CD4-positive, alpha-beta memory T cell (primary cell): ENCODE data around the gene ASB14. TPM values are rescaled to one million over a fixed set of nuclear protein-coding genes. Genes with fewer than 3 reads are reported as not detected.

Experiments
- CTCF ChIA-PET: fragments of 350-600 bp; sonication (Branson Sonifier 250); formaldehyde crosslinking; loops from one replicate; lab custom pipeline; 2021; ENCODE audit warnings: inconsistent platforms; ENCODE audit not compliant: partially characterized antibody; lab: Charles Lee
- POLR2A ChIA-PET: fragments of 350-600 bp; sonication (Branson Sonifier 250); formaldehyde crosslinking; loops from one replicate; lab custom pipeline; 2021; ENCODE audit not compliant: partially characterized antibody; lab: Charles Lee
- DNase-seq, 5 donors: peaks; one replicate each; pipeline versions ENCODE4 v3.0.0 to v3.0.0-alpha.2; 2020 to 2022; ENCODE audit warnings: mixed read lengths in 1 of 5
- H3K27ac ChIP-seq: one replicate; pipeline ENCODE4 v1.7.0; 2013; ENCODE audit warnings: low read depth, low read length
- H3K27me3 ChIP-seq: 2 replicates; pipeline ENCODE4 v1.7.0; 2013; ENCODE audit warnings: mild to moderate bottlenecking, low read length, moderate library complexity; ENCODE audit not compliant: insufficient read depth
- H3K36me3 ChIP-seq: 2 replicates; pipeline ENCODE4 v1.7.0; 2013; ENCODE audit warnings: mild to moderate bottlenecking, low read length, moderate library complexity; ENCODE audit not compliant: insufficient read depth
- H3K4me1 ChIP-seq: 2 replicates; pipeline ENCODE4 v1.7.0; 2013; ENCODE audit warnings: mild to moderate bottlenecking, low read length, moderate library complexity; ENCODE audit not compliant: insufficient read depth
- H3K4me3 ChIP-seq, 2 donors: one replicate each; pipeline ENCODE4 v1.7.0; 2013; ENCODE audit warnings: low read length in 2 of 2, mild to moderate bottlenecking in 1 of 2
- H3K9me3 ChIP-seq, 2 donors: one replicate each; pipeline ENCODE4 v1.7.0; 2013; ENCODE audit warnings: low read length in 2 of 2, control low read depth in 1 of 2; ENCODE audit not compliant: control insufficient read depth in 1 of 2
- H3K27ac Mint-ChIP-seq, 7 donors: one replicate each; pipeline ENCODE4 v1.8.0; 2020 to 2021; ENCODE audit warnings: mixed read lengths in 7 of 7, mild to moderate bottlenecking in 6 of 7, inconsistent platforms in 3 of 7, moderate library complexity in 3 of 7
- H3K27me3 Mint-ChIP-seq, 2 donors: one replicate each; pipeline ENCODE4 v1.8.0; 2020 to 2021; ENCODE audit warnings: mixed read lengths in 2 of 2
- H3K36me3 Mint-ChIP-seq, 2 donors: one replicate each; pipeline ENCODE4 v1.8.0; 2020 to 2021; ENCODE audit warnings: mixed read lengths in 2 of 2, inconsistent platforms in 1 of 2, mild to moderate bottlenecking in 1 of 2
- H3K4me1 Mint-ChIP-seq, 4 donors: one replicate each; pipeline ENCODE4 v1.8.0; 2020 to 2021; ENCODE audit warnings: mixed read lengths in 4 of 4, mild to moderate bottlenecking in 1 of 4
- H3K4me3 Mint-ChIP-seq, 8 donors: one replicate each; pipeline ENCODE4 v1.8.0; 2020 to 2021; ENCODE audit warnings: mixed read lengths in 8 of 8, mild to moderate bottlenecking in 7 of 8, moderate library complexity in 6 of 8, inconsistent platforms in 3 of 8
- H3K9me3 Mint-ChIP-seq, 8 donors: one replicate each; pipeline ENCODE4 v1.8.0; 2020 to 2021; ENCODE audit warnings: mixed read lengths in 8 of 8, mild to moderate bottlenecking in 5 of 8, inconsistent platforms in 3 of 8, moderate library complexity in 1 of 8
- intact Hi-C: fragments of 100-400 bp; cut with micrococcal nuclease; formaldehyde crosslinking; loops from one replicate; pipeline ENCODE4 v1.15.1; 2023
- polyA plus RNA-seq, 2 donors: library from polyadenylated mRNA; unstranded; fragments of 300-500 nt; fragmentation: Illumina TruSeq; gene quantifications; one replicate each; pipeline ENCODE4 v1.2.3, GENCODE V29; 2021
- total RNA-seq, 2 experiments: library from RNA; stranded (reverse); gene quantifications; one replicate each; pipeline ENCODE4 v1.2.3, GENCODE V29; 2021

Gene ASB14
- total and polyA plus RNA-seq, 4 experiments from 2014 or later = 0.11 to 0.29 TPM; not detected in 2

DNA sequence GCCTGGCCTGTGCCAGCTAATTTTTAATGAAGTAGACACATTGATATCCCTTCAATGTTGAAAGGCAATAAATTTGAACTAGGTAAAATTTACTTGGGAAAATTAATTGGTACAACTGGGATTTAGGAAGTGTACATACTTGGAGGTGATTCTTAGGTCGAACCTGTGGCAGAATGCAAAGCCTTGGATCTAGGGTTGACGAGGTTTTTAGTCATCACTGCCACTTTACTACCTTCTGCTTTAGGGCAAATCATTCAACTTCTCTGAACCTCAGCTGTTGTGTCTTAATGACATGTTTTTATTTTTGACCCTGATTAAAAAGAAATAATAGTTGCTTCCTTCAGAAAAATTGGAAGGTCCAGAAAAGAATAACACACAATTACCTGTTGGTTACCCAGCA, 62.5 kb downstream of the ASB14 start:
- Histone ChIP-seq H3K4me1 (peaks cover 26% of the 10 kb centered on the region), H3K4me3 (no peak overlapping the region), H3K27me3 (no peaks in the 10 kb centered on the region), H3K9me3 (no peaks in the 10 kb centered on the region), H3K27ac (no peak overlapping the region), H3K36me3 (no peaks in the 10 kb centered on the region)
- ChIA-PET POLR2A (interaction anchor here (0.6 kb wide), 1 partner anchor 112 kb away, joined by 3 read pairs; no protein-coding TSS in a partner anchor), CTCF (interaction anchor here (0.7 kb wide), 1 partner anchor 17 kb away, joined by 3 read pairs; no protein-coding TSS in a partner anchor)
- no peak for DNase-seq
- no peaks in the 10 kb centered on the region for H3K27me3 Mint-ChIP-seq
- H3K9me3 Mint-ChIP-seq = peaks cover 0 to 1% (median 0%) of the 10 kb centered on the region in 8 donors
- peaks cover 0 to 2% of the 10 kb centered on the region in 2 donors for H3K36me3 Mint-ChIP-seq
- peaks cover 13 to 41% (median 28%) of the 10 kb centered on the region in 4 donors for H3K4me1 Mint-ChIP-seq
- peak overlapping the region in 1 of 7 donors; percentile 24 for H3K27ac Mint-ChIP-seq
- peak overlapping the region in 3 of 8 donors; percentile 6 to 89 (median 38) for H3K4me3 Mint-ChIP-seq
- intact Hi-C loops = no loop called here

- peaks cover 0 to 2% of the 10 kb centered on the region in 2 donors for H3K36me3 Mint-ChIP-seq
- H3K36me3 ChIP-seq = no peaks in the 10 kb centered on the region
- peak; percentile 38 to 60 (median 47) for DNase-seq
- ChIA-PET CTCF (interaction anchor here (0.9 to 1.6 kb wide), 3 partner anchors 9 to 62 kb away, joined by 3 to 7 read pairs (median 3); no protein-coding TSS in a partner anchor), POLR2A (interaction anchor here (0.7 to 1.7 kb wide), 7 partner anchors 9 to 1078 kb away, joined by 3 to 10 read pairs (median 4); partner anchors contain the start of genes ARF4, CCDC66, HTD2 and PDE12)
- H3K9me3 ChIP-seq = no peaks in the 10 kb centered on the region
- H3K27me3 Mint-ChIP-seq = no peaks in the 10 kb centered on the region
- intact Hi-C loops = loop anchor here (1.0 to 10.0 kb wide), 7 partner anchors 58 to 1007 kb away; partner anchors contain the start of genes ABHD6, ARF4, CCDC66 and DENND6A
- peak overlapping the region; percentile 33 to 85 for H3K4me3 ChIP-seq
- peaks cover 26% of the 10 kb centered on the region for H3K4me1 ChIP-seq
- no peaks in the 10 kb centered on the region for H3K27me3 ChIP-seq
- H3K27ac ChIP-seq = peak overlapping the region; percentile 45
- peak overlapping the region; percentile 87 to 94 (median 93) for H3K4me3 Mint-ChIP-seq
- peaks cover 12 to 39% (median 26%) of the 10 kb centered on the region in 4 donors for H3K4me1 Mint-ChIP-seq
- H3K27ac Mint-ChIP-seq = peak overlapping the region; percentile 68 to 93 (median 73)
- H3K9me3 Mint-ChIP-seq = peaks cover 0 to 1% (median 0%) of the 10 kb centered on the region in 8 donors
Observed at GRCh38 chr3:57227930-57228751, 64.3 kb downstream of the ASB14 start.

GRCh38 chr3:57227204-57227929, 65.1 kb downstream of the ASB14 start, which contains the start of gene APPL1:
APPL1 (plus strand) TSS chr3:57227729; CDS start chr3:57227884, 155 bp downstream.
- peak within 1 kb of the TSS; percentile 45 for H3K27ac ChIP-seq
- no peaks in the 10 kb centered on the region for H3K27me3 ChIP-seq
- DNase-seq = peak; percentile 79 to 89 (median 84)
- H3K9me3 Mint-ChIP-seq = peaks cover 0 to 1% (median 0%) of the 10 kb centered on the region in 8 donors
- intact Hi-C loops = loop anchor here (1.0 to 10.0 kb wide), 6 partner anchors 57 to 1007 kb away; partner anchors contain the start of genes ABHD6, ARF4, CCDC66 and DENND6A
- ChIA-PET POLR2A (interaction anchor here (1.0 to 1.7 kb wide), 6 partner anchors 10 to 1079 kb away, joined by 4 to 10 read pairs (median 6); partner anchors contain the start of genes ARF4, HTD2, PDE12 and RPP14), CTCF (interaction anchor here (1.3 to 1.6 kb wide), 2 partner anchors 8 to 58 kb away, joined by 3 to 7 read pairs; no protein-coding TSS in a partner anchor)
- H3K36me3 ChIP-seq = no peaks in the 10 kb centered on the region
- peak within 1 kb of the TSS; percentile 40 to 85 for H3K4me3 ChIP-seq
- H3K4me1 ChIP-seq = peaks cover 26% of the 10 kb centered on the region
- no peaks in the 10 kb centered on the region for H3K9me3 ChIP-seq
- H3K4me1 Mint-ChIP-seq = peaks cover 12 to 35% (median 25%) of the 10 kb centered on the region in 4 donors
- no peaks in the 10 kb centered on the region for H3K27me3 Mint-ChIP-seq
- H3K36me3 Mint-ChIP-seq = peaks cover 0 to 2% of the 10 kb centered on the region in 2 donors
- peak within 1 kb of the TSS; percentile 89 to 98 (median 94) for H3K4me3 Mint-ChIP-seq
- peak within 1 kb of the TSS; percentile 70 to 93 (median 86) for H3K27ac Mint-ChIP-seq

GRCh38 chr3:57226176-57226575, 66.3 kb downstream of the ASB14 start:
- H3K36me3 Mint-ChIP-seq = peaks cover 0 to 2% of the 10 kb centered on the region in 2 donors
- CTCF ChIA-PET = no interaction called here
- no peak overlapping the region for H3K27ac Mint-ChIP-seq
- peaks cover 0 to 1% (median 0%) of the 10 kb centered on the region in 8 donors for H3K9me3 Mint-ChIP-seq
- H3K9me3 ChIP-seq = no peaks in the 10 kb centered on the region
- H3K27me3 Mint-ChIP-seq = no peaks in the 10 kb centered on the region
- POLR2A ChIA-PET = interaction anchor here (1.7 kb wide), 1 partner anchor 371 kb away, joined by 4 read pairs; the partner anchor contains the start of gene ARF4
- H3K4me1 ChIP-seq = peaks cover 26% of the 10 kb centered on the region
- H3K36me3 ChIP-seq = no peaks in the 10 kb centered on the region
- intact Hi-C loops = loop anchor here (5.0 to 10.0 kb wide), 4 partner anchors 466 to 1009 kb away; partner anchors contain the start of genes ABHD6, CCDC66, DENND6A and TASOR
- H3K4me3 ChIP-seq = no peak overlapping the region
- no peak for DNase-seq
- H3K4me1 Mint-ChIP-seq = peaks cover 10 to 32% (median 21%) of the 10 kb centered on the region in 4 donors
- no peak overlapping the region for H3K27ac ChIP-seq
- H3K4me3 Mint-ChIP-seq = peak overlapping the region in 3 of 8 donors; percentile 13 to 51 (median 31)
- H3K27me3 ChIP-seq = no peaks in the 10 kb centered on the region

DNA sequence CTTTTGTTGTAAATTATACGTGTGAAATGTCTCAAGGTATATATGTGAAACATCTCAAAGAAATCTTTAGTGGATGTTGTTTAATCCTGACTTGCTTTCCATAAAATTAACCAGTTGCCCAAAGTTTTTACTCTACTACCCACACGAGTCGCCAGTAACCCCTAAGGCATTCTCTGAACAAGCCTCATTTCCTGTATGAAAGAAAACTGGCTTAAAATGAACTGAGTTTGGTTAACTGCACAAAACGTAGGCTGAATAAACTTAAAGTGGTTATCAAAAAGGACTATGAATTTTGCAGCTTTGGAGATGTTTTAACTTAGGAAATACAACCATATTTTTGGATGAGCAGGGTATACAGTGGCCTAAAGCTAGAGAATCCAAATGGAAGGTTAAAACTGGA, 67.6 kb downstream of the ASB14 start:
- peaks cover 0 to 2% of the 10 kb centered on the region in 2 donors for H3K36me3 Mint-ChIP-seq
- H3K4me1 ChIP-seq = peaks cover 20% of the 10 kb centered on the region
- ChIA-PET CTCF (no interaction called here), POLR2A (no interaction called here)
- no peaks in the 10 kb centered on the region for H3K27me3 Mint-ChIP-seq
- H3K27ac ChIP-seq = no peak overlapping the region
- no peak overlapping the region for H3K4me3 Mint-ChIP-seq
- H3K36me3 ChIP-seq = no peaks in the 10 kb centered on the region
- no peaks in the 10 kb centered on the region for H3K27me3 ChIP-seq
- no peak overlapping the region for H3K4me3 ChIP-seq
- H3K9me3 ChIP-seq = no peaks in the 10 kb centered on the region
- H3K9me3 Mint-ChIP-seq = peaks cover 0 to 1% (median 0%) of the 10 kb centered on the region in 8 donors
- intact Hi-C loops = loop anchor here (5.0 to 10.0 kb wide), 4 partner anchors 467 to 1010 kb away; partner anchors contain the start of genes ABHD6, CCDC66, DENND6A and TASOR
- H3K4me1 Mint-ChIP-seq = peaks cover 10 to 25% (median 18%) of the 10 kb centered on the region in 4 donors
- no peak overlapping the region for H3K27ac Mint-ChIP-seq
- DNase-seq = no peak

DNA sequence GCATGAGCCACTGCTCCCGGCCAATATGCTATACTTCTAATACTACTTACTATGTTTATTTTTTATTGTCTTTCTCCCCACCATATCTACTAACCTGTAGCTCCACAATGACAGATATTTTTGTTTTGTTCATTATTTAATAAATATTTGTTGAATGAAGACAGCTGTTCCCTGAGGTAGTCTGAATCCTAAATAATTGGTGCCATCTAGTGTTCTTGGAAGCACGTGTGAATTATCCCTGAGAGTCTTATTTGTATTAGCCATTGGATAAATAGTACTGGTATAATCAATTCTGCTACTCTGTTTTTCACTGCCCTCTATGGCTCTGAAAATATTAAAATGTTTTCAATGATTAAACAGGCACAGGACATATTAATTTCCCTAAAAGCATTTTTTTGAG, 70.6 kb downstream of the ASB14 start:
- Histone ChIP-seq H3K36me3 (no peaks in the 10 kb centered on the region), H3K27ac (no peak overlapping the region), H3K4me3 (no peak overlapping the region), H3K27me3 (no peaks in the 10 kb centered on the region), H3K9me3 (no peaks in the 10 kb centered on the region), H3K4me1 (peaks cover 2% of the 10 kb centered on the region)
- CTCF ChIA-PET = no interaction called here
- POLR2A ChIA-PET = no interaction called here
- Mint-ChIP-seq H3K4me3 (no peak overlapping the region), H3K27ac (no peak overlapping the region), H3K4me1 (peaks cover 0 to 4% (median 2%) of the 10 kb centered on the region in 4 donors), H3K36me3 (no peaks in the 10 kb centered on the region), H3K9me3 (peaks cover 0 to 1% (median 0%) of the 10 kb centered on the region in 8 donors), H3K27me3 (no peaks in the 10 kb centered on the region)
- no peak for DNase-seq
- intact Hi-C loops = loop anchor here (10.0 kb wide), 2 partner anchors 537 to 1013 kb away; partner anchors contain the start of genes ABHD6 and TASOR
